Stimulated activated CD4-positive, alpha-beta T cell treated with anti-CD3 and anti-CD28 coated beads, TNF-alpha, amount 100 ng/mL, for 24 hours (primary cell): Measurements from ENCODE around the gene CYP2F1.

Experiments
- DNase-seq, 3 experiments: peaks; one replicate each; pipeline ENCODE4 v3.0.0-alpha.2; 2020; ENCODE audit warnings: low read depth in 3 of 3

The CYP2F1 gene

GRCh38 chr19:41175801-41176777 is 61.9 kb downstream of the CYP2F1 start:
- peak; percentile 5 to 36 (median 6) for DNase-seq
